Right renal pelvis (tissue), 4 donors: ENCODE data around the gene SPATA13. TPM values are rescaled to one million over a fixed set of nuclear protein-coding genes. Genes with fewer than 3 reads are reported as not detected.
"Not testable (repeated sequence)": the region's sequence is repeated elsewhere in the genome, so short reads cannot be mapped to it uniquely, and the experiment has no call there.

ENCODE experiments used
- DNase-seq, 4 donors: peaks; one replicate each; pipeline ENCODE4 v3.0.0-alpha.2; 2013; ENCODE audit warnings: low read depth in 4 of 4, low spot score in 3 of 4, missing footprints in 1 of 4
- polyA plus RNA-seq, 4 donors: library from polyadenylated mRNA; unstranded; fragments of 120-200 nt; gene quantifications; one replicate each; pipeline ENCODE4 v1.2.1, GENCODE V29; 2013; ENCODE audit not compliant: insufficient read length in 4 of 4

SPATA13 gene
- polyA plus RNA-seq, 4 donors, result 56.7 to 77.6 (median 69.4) TPM

DNA sequence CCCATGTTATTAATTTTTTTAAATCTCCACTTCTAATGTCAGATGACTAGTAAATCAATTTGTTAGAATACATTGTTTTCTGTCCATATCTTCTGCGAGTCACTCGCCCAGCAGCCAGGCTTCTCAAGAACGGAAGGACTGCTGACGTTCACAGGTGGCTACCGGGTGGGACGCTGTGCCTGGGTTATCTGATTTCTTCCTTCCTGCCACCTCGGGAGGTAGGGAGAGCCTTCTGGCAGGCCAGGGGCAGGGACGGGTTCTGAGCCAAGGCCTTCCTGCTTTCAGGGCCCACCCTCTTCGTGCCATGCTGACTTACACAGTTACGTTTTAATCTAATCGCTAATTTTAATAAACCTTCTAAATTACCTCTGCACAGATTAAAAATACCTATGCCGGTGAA lies 140.9 kb downstream of the SPATA13 start:
- no peak for DNase-seq

GRCh38 chr13:24301911-24302310 lies 141.4 kb downstream of the SPATA13 start:
- no peak for DNase-seq

DNA sequence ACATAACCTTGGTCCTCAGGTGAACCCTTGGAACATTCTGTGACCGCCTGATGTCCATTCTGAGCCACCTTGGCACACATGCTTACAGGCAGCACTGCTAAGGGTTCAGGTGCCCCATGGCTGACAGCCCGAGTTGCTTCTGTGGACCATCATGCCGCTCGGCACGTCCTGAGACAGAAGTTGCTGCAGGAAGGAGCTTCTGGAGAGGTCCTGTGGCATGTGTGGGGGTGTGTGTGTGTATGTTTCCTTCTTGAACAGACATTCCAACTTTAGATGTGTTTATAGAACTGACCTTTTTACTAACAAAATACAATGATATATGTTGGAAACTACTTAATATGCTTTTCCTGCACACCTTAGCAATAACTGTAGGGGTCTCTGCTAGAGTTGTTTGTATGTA lies 144.1 kb downstream of the SPATA13 start:
- DNase-seq, result no peak

DNA sequence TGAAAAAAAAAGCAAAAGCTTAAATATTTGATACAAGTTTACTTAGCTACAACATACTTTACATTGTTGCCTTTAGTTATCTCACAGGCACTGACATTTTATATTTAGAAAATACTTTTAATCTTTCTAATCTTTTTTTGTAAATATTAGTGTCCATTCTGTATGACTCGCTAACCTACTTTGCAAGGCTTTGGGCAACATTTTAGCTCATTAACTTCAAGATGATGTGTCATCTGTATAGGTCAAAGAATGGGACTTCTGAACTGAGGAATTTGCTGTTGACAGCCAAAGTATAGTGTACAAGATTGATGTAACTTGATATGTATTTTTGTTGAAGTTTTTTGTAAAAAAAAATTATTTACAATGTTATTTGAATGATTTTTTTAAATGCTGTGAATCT lies 146.1 kb downstream of the SPATA13 start:
- DNase-seq, result no peak

- DNase-seq, result no peak
Measured at GRCh38 chr13:24307211-24308067, 146.9 kb downstream of the SPATA13 start.

DNA sequence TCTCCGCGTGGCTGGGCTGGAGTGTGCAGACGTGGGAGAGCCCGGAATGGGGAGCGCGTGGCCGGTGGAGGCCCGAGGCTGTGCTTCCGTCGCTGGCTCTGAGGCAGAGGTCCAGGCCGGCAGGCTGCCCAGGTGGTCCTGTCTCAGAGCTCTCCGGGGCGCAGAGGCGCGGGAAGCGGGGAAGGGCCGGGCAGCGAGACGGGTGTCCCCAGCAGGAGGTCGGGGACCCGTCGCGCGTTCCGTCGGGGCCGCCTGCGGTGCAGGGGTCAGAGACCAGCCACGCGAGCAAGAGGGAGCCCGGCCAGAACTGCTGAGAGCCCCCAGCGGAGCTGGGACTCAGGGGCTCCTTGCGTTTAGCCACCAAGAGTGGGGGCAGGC lies 147.5 kb downstream of the SPATA13 start:
- no peak for DNase-seq

DNA sequence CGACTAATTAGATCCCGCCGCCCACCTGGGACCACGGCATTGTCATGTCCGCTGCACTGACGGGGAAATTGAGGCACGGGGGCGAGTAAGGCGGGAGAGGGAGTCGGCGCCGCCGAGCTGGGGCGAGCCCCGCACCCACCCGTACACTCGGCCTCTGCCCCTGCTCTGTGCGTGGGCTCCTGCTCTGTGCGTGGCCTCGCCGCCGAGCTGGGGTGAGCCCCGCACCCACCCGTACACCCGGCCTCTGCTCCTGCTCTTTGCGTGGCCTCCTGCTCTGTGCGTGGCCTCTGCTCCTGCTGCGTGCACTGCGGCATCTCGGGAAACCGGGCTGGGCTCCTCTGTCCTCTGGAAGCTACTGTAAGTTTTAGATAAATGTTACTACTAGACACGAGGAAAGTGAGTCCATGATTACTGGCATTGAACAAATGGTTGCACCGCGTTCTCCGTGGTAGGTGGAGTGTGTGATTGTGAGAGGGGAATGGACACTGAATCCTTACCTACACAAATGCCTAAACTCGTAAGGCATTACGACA lies 148.0 kb downstream of the SPATA13 start:
- DNase-seq, result no peak

DNA sequence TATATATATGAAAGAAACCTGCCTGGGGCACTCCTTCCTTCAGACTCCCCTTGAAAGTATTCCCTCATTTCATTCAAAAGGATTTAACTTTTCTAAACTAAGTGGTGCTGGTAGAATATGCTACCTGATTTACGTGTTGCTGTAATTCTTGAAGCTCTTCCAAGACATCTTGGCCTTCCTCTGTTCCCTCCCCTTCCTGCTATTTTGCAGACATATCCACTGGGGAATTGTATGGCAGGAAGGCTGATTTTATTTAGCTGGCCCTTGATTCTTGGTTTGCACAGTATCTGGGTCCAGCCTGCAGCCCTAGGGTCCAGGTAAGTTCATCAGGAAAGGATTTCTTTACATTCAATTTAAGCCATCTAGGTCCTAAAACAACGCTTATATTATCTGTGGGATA lies 148.8 kb downstream of the SPATA13 start, which contains the start of gene C1QTNF9:
C1QTNF9 (plus strand) TSS at position 281 of the 400 bp plus-strand sequence. CDS start 6,424 bp downstream, outside the sequence.
- not testable (repeated sequence) for DNase-seq

GRCh38 chr13:24313439-24313838 lies 152.9 kb downstream of the SPATA13 start:
- DNase-seq, result no peak

DNA sequence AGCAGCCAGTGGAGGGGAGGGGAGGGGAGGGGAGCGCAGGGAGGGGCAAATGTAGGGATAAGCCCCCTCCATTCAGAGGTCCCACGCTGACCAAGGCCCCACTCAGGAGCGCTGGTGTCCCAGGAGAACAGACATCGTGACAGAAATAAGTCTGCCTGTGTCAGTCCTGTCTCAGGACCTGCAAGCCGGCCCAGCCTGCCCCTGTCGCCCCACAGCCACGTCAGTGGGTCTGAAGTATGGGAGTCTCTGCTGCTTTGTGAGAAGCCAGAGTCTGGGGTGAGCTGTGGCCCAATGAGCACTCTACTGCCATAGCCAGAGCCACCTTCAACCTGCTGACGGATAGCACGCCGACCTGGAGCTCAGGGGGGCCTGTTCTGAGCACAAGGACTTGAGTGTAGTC lies 157.3 kb downstream of the SPATA13 start:
- DNase-seq, result not testable (repeated sequence)

GRCh38 chr13:24318878-24319277 lies 158.4 kb downstream of the SPATA13 start:
- not testable (repeated sequence) for DNase-seq

DNA sequence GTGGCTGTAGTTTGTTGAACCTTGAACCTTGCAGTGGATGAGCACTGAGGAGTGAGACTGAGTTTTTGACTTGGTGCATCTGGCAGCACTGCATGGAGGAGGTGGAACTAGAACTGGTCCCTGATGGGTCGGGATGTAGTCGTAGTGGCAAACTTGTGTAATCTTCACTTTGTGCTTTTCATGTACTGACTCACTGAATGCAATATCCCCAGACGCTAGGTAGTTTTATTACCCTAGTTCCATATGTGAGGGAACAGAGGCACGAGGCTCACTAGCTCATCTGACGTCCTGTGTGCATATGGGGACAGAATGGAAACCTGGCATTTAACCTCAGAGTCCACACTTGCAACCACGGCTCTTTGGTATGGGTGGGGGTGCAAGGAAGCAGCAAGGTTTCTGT lies 159.1 kb downstream of the SPATA13 start:
- DNase-seq, result not testable (repeated sequence)

DNA sequence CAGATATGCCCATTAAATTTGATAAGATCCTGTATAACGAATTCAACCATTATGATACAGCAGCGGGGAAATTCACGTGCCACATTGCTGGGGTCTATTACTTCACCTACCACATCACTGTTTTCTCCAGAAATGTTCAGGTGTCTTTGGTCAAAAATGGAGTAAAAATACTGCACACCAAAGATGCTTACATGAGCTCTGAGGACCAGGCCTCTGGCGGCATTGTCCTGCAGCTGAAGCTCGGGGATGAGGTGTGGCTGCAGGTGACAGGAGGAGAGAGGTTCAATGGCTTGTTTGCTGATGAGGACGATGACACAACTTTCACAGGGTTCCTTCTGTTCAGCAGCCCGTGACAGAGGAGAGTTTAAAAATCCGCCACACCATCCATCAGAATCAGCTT lies 160.9 kb downstream of the SPATA13 start:
- not testable (repeated sequence) for DNase-seq

DNA sequence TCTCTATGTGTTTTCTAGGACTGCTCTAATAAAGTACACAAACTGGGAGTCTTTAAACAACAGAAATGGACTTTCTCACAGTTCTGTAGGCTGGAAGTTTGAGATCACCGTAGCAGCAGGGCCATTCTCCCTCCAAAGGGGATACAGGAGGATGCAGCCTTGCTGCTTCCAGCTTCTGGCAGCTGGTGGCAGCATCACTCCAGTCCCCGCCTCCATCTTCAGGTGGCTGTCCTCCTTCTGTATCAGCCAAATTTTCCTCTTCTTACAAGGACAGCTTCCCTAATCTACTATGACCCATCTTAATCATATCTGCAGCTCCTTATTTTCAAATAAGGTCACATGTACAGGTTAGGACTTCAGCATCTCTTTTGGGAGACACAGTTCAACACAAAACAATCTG lies 161.9 kb downstream of the SPATA13 start:
- not testable (repeated sequence) for DNase-seq

DNA sequence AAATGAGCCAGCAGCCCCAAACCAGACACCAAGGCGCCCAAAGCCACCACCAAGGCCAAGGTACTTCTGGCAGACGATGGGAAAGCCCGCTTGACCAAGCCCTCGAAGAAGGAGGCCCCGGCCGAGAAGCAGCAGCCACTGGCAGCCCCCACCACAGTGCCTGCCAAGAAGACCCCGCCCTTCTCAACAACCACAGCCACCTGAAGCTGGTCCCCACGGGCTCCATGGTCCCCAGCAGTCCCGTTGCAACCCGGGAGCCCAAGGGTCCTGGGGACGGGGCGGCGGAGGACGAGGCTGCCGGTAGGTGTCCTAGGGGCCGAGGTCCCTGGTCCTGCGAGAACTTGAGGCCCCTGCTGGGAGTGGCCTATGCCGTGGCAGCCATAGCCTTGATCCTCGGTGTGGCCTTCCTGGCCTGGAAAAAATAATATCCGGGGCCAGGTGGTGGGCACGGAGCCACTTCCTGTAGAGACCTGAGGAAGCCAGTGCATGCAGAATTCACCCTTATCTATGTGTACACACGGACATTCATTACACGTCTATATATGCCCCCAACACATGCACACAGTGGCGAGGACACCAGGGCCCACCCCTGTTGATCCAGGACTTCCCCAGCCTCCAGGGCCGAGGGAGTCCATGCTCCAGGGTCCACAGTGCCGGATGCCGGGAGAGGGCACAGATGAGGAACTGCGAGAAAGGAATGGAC lies 162.7 kb downstream of the SPATA13 start:
- no peak for DNase-seq

- no peak for DNase-seq
Measured at GRCh38 chr13:24323739-24324075, 163.2 kb downstream of the SPATA13 start.

DNA sequence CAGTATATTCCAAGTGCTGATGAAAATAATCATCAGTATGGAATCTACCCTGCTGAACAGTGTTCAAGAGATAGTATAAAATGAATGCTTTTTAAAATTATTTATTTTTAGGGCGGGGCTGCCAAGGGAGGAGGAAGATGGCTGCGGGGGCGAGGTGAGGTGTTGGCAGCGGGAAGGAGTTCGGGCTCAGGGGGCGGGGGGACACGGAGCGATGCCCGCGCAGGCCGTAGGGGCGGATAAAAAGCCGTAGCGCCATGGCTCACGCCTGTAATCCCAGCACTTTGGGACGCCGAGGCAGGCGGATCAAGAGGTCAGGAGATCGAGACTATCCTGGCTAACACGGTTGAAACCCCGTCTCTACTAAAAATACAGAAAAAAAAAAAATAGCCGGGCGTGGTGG lies 167.1 kb downstream of the SPATA13 start:
- not testable (repeated sequence) for DNase-seq

DNA sequence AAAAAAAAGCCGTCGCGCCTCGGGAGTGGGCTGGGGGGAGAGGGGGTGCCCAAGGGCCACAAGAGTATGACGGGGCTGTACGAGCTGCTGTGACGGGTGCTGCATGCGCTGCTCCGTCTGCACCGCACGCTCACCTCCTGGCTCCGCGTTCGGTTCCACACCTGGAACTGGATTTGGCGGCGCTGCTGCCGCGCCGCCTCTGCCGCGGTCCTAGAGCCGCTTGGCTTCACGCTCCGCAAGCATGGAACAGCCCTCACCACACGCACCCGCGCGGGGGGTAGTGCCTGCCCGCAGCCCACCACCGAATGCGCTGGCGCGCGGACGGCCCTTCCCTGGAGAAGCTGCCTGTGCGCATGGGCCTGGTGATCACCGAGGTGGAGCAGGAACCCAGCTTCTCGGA lies 167.6 kb downstream of the SPATA13 start:
- no peak for DNase-seq

DNA sequence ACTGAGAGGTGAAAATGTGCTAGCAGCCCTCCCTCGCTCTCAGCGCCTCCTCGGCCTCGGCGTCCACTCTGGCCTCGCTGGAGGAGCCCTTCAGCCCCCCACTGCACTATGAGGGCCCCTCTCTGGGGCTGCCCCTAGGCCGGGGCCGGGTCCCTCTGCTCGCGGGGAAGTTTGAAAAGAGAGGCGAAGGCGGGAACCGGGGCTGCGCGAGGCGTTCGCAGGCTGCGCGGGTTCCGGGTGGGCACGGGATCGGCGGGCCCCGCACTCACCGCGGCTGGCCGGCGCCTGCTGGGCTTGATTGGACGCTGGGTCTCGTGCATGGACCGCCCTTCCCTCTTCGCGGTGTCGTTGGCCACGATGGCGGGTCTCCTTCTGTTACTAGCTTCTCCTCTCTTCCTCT lies 178.2 kb downstream of the SPATA13 start:
- DNase-seq, result no peak

DNA sequence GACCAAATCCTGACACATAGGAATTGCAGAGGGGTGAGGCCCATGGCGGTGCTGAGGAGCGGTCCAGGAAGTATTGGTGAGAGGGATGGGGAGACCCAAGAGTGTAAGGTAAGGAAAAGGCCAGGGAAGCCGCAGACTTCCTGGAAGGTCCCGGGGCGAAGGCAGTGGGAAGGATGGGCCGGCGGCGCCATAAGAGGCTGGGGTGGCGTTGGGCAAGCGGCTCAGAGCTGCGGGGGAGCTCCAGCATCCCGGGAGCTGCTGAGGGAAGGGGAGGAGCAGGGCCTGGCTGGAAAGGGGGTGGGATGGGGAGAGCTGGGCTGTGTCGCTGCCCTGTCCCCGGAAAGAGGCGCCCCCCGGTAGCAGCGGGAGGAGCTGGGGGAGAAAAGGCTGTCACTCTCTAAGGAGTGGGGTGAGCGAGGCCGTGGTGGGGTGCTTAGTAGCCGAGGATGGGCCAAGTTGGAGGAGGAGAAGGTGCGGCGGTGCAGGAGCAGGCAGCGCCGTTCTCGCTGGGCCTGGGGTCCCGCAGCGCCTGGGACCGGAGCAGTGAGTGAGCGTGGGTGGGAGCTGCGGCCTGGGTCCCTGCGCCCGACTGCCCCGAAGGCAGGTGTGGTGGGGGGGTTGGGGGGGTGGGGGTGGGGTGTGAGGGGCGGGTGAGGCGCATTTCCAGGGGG lies 179.6 kb downstream of the SPATA13 start:
- DNase-seq, result no peak

DNA sequence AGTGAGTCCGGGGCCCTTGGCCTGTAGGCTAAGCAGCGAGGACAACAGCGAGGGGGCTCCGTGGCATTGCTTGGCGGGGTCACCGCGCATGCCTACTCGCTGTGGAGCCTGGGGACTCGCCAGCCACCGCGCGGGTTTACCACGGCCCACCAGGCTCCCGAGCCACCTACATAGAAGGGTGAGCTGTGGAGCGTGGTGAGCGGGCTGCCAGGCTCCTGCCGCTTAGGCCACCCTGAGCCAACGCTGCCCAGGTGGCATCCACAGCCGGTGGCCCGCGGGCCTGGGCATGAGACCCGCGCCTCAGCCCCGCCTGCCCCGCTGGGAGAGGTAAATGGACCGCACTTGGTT lies 180.1 kb downstream of the SPATA13 start:
- DNase-seq, result no peak
